ENCODE measurements around the gene SLC41A2.

The SLC41A2 gene

DNA sequence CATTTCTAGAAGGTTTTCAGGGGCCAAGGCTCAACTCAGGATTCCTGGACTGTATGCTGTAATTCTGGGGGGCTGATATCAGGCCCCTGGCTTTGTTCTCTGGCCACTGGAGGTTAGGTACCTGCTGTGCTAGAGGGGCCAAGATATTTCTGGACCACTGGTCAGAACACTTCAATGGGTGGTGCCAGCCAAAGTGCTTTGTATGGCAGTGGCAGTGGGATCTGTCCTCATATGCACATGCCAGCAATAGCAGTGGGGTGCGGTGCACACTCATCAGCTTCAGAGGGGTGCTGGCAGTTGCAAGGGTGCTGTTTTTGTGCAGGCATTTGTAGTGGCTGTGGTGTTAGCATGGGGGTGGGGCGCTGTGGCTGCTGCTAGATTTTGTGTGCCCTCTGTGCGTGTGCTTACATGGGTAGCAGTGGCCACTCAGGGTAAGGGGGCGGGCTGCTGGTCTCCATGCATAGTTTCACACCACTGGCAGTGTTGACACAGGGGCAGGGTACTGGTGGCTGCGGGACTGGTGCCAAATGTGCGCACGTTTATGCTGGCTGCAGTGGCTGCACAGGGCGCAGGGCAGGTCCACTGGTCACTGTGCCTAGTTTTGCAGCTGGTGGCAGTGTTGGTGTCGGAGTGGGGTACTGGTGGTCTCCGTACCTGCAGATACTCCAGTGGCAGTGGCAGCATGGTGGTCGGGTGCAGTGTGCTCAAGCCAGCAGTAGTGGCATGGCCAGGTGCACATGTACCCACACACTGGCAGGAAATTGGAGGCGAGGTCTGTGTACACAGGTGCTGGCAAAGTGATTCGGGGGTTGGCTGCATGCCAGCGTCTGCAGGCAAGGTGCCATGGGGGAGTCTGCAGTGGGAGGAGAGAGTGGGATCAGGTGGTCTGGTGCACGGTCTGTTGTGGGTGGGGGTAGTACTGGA lies 40.6 kb upstream of the SLC41A2 start:
- Histone ChIP-seq H3K9me3 (ENCODE audit: control insufficient read depth, insufficient read depth, low read length) (peaks cover 16% of the 10 kb centered on the region; the same call in 1 of the 2 replicates), H3F3A (ENCODE audit: control insufficient read depth, insufficient read depth) (no peaks in the 10 kb centered on the region), H4K20me1 (ENCODE audit: control insufficient read depth, insufficient read depth, low read depth, low read length) (no peaks in the 10 kb centered on the region), H3K79me2 (ENCODE audit: control insufficient read depth, low read length) (no peaks in the 10 kb centered on the region), H3K27ac (ENCODE audit: low read depth, low read length) (no peak overlapping the region), H3K9me2 (replicated peaks; ENCODE audit: control insufficient read depth, low read length) (no peaks in the 10 kb centered on the region), H3K36me3 (ENCODE audit: control insufficient read depth, low read length) (peaks cover 90% of the 10 kb centered on the region), H3K4me3 (ENCODE audit: low read length) (no peak overlapping the region), H3K27me3 (ENCODE audit: control insufficient read depth, low read length) (no peaks in the 10 kb centered on the region), H3K4me2 (ENCODE audit: low read length) (no peak overlapping the region), H3K4me1 (ENCODE audit: control insufficient read depth, low read length) (no peaks in the 10 kb centered on the region)
- TF ChIP-seq, protein P1, sequence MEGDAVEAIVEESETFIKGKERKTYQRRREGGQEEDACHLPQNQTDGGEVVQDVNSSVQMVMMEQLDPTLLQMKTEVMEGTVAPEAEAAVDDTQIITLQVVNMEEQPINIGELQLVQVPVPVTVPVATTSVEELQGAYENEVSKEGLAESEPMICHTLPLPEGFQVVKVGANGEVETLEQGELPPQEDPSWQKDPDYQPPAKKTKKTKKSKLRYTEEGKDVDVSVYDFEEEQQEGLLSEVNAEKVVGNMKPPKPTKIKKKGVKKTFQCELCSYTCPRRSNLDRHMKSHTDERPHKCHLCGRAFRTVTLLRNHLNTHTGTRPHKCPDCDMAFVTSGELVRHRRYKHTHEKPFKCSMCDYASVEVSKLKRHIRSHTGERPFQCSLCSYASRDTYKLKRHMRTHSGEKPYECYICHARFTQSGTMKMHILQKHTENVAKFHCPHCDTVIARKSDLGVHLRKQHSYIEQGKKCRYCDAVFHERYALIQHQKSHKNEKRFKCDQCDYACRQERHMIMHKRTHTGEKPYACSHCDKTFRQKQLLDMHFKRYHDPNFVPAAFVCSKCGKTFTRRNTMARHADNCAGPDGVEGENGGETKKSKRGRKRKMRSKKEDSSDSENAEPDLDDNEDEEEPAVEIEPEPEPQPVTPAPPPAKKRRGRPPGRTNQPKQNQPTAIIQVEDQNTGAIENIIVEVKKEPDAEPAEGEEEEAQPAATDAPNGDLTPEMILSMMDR (IDR thresholded peaks at IDR 0.05; ENCODE audit: low read depth, low read length, poor library complexity, severe bottlenecking) = no peak
- no peak for TF ChIP-seq EZH2phosphoT487 (IDR thresholded peaks at IDR 0.05; ENCODE audit: borderline replicate concordance, low read length)

DNA sequence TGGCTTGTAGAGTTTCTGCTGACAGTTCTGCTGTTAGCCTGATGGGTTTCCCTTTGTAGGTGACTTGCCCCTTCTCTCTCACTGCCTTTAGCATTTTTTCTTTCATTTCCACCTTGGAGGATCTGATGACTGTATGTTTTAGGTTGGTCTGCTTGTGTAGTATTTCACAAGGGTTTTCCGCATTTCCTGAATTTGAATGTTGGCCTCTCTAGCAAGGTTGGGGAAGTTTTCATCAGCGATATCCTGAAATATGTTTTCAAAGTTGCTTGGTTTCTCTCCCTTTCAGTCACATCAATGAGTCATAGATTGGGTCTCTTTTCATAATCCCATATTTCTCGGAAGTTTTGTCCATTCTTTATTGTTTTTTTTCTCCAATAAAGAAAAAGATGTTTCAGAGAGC lies 39.5 kb upstream of the SLC41A2 start:
- Histone ChIP-seq H4K20me1 (ENCODE audit: control insufficient read depth, insufficient read depth, low read depth, low read length) (no peaks in the 10 kb centered on the region), H3K9me2 (replicated peaks; ENCODE audit: control insufficient read depth, low read length) (no peaks in the 10 kb centered on the region), H3K27me3 (ENCODE audit: control insufficient read depth, low read length) (no peaks in the 10 kb centered on the region), H3K36me3 (ENCODE audit: control insufficient read depth, low read length) (peaks cover 90% of the 10 kb centered on the region), H3K4me3 (ENCODE audit: low read length) (no peak overlapping the region), H3K9me3 (ENCODE audit: control insufficient read depth, insufficient read depth, low read length) (peaks cover 16% of the 10 kb centered on the region; the same call in 1 of the 2 replicates), H3K4me2 (ENCODE audit: low read length) (no peak overlapping the region), H3K79me2 (ENCODE audit: control insufficient read depth, low read length) (no peaks in the 10 kb centered on the region), H3K27ac (ENCODE audit: low read depth, low read length) (no peak overlapping the region), H3K4me1 (ENCODE audit: control insufficient read depth, low read length) (no peaks in the 10 kb centered on the region), H3F3A (ENCODE audit: control insufficient read depth, insufficient read depth) (no peaks in the 10 kb centered on the region)
- TF ChIP-seq, protein P1 (IDR thresholded peaks at IDR 0.05; ENCODE audit: low read depth, low read length, poor library complexity, severe bottlenecking) = no peak
- TF ChIP-seq EZH2phosphoT487 (IDR thresholded peaks at IDR 0.05; ENCODE audit: borderline replicate concordance, low read length) = no peak

DNA sequence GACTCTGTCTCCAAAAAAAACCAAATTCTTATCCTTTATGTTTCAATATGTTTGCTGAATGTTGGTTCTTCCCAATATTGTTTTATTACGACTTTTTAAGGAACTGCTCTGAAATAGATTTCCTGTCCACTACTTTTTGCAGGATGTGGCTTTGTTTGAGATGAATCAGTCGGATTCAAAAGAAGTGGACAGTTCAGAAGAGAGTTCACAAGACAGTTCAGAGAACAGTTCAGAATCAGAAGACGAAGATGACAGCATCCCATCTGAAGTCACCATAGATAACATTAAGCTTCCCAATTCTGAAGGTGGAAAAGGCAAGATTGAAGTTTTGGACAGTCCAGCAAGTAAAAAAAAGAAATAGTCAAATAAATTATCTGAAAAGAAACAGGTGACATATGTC lies 36.2 kb upstream of the SLC41A2 start:
- H3K9me3 ChIP-seq (ENCODE audit: control insufficient read depth, insufficient read depth, low read length) = no peaks in the 10 kb centered on the region
- no peak overlapping the region for H3K27ac ChIP-seq (ENCODE audit: low read depth, low read length)
- H3K4me1 ChIP-seq (ENCODE audit: control insufficient read depth, low read length) = no peaks in the 10 kb centered on the region
- H3K36me3 ChIP-seq (ENCODE audit: control insufficient read depth, low read length) = peaks cover 90% of the 10 kb centered on the region
- no peaks in the 10 kb centered on the region for H3K27me3 ChIP-seq (ENCODE audit: control insufficient read depth, low read length)
- no peaks in the 10 kb centered on the region; the same call in 1 of the 2 replicates for H4K20me1 ChIP-seq (ENCODE audit: control insufficient read depth, insufficient read depth, low read depth, low read length)
- H3K79me2 ChIP-seq (ENCODE audit: control insufficient read depth, low read length) = peaks cover 19% of the 10 kb centered on the region
- H3F3A ChIP-seq (ENCODE audit: control insufficient read depth, insufficient read depth) = no peaks in the 10 kb centered on the region
- no peaks in the 10 kb centered on the region for H3K9me2 ChIP-seq (replicated peaks; ENCODE audit: control insufficient read depth, low read length)
- H3K4me2 ChIP-seq (ENCODE audit: low read length) = no peak overlapping the region
- TF ChIP-seq, protein P1 (IDR thresholded peaks at IDR 0.05; ENCODE audit: low read depth, low read length, poor library complexity, severe bottlenecking) = no peak
- no peak for TF ChIP-seq EZH2phosphoT487 (IDR thresholded peaks at IDR 0.05; ENCODE audit: borderline replicate concordance, low read length)
- no peak overlapping the region for H3K4me3 ChIP-seq (ENCODE audit: low read length)
